ENCODE data around the gene DNAJB8.

DNAJB8 gene

DNA sequence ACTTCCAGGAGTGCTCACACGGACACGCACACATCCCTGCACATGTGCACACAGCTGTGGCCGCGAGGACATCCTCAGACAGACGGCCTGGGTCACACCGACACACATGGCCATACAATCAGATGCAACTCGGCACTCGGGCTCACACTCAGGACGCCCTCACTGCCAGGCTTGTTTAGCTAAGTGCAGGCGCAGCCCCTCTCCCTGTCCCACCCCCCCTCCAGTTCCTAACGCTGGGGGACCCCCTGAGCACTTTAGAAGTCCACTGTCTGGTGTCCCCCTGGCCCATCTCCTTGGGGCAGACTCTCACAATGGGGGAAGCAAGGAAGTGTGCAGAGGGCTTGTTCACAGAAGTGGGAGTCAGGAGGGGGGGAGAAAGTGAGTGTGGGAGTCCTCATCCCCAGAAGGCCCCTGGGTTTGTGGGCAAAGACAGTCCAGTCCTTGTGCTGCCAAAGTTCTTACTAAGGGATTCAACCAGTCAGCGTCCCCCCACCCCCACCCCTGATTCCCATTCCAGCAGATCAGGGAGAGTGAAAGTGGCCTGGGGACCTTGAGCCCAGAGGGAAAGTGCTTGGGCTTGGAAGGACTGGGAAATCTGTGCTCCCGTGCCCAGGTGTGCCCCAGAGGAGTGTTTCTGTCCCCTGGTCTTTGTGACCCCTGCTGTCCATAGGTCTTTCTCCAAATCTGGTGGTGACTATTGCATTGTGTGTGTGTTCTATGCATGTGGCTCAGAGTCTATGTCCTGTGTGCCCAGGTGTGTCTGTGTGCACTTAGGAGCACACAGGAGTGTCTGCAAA lies 27.1 kb upstream of the DNAJB8 start:
- no peak for DNase-seq

DNA sequence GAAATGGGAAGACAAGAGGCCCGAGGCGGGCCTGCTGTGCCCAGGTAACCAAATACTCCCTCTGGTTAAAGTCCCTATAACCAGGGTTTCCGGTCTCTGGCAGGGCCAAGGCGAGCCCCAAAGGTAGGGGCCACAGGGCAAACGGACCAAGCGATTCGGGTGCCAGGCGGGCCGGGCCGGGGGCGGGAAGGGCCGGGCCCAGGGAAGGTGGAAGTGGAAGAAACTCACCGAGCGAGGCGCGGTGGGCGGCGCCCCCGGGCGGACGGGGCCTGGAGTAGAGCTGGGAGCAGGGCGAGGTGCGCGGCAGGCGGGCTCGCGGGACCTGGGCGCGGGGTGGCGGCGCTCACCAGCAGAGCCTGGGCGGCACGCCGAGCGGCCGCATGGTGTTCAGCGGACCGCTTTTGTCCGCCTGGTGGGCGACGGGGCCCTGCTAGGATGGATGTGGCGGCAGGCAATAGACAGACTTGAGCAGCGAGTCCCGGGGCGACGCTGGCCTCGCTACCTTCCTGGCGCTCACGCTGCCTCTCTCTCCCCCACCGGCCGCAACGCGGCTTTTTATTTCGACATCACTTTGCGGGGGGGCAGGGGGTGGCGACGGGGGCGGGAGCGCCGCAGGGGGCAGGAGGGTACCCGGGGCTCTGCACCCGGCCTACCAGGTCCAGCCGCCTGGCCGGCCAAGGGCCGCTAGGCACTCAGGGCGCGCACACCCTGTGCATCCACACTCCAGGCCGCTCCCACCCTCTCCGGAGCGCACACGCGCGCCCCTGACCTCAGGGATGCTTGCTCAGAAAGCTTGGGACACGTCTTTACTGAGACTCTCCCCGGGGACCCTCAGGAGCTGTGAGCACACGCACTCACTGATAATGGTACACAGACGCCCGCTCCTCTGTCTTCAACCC lies 26.2 kb upstream of the DNAJB8 start, which contains the start of gene GATA2:
Gene GATA2, minus strand, starts transcription at position 531 of the 899 bp plus-strand sequence. CDS start 6,170 bp downstream, outside the sequence.
- peak; percentile 23 for DNase-seq

DNA sequence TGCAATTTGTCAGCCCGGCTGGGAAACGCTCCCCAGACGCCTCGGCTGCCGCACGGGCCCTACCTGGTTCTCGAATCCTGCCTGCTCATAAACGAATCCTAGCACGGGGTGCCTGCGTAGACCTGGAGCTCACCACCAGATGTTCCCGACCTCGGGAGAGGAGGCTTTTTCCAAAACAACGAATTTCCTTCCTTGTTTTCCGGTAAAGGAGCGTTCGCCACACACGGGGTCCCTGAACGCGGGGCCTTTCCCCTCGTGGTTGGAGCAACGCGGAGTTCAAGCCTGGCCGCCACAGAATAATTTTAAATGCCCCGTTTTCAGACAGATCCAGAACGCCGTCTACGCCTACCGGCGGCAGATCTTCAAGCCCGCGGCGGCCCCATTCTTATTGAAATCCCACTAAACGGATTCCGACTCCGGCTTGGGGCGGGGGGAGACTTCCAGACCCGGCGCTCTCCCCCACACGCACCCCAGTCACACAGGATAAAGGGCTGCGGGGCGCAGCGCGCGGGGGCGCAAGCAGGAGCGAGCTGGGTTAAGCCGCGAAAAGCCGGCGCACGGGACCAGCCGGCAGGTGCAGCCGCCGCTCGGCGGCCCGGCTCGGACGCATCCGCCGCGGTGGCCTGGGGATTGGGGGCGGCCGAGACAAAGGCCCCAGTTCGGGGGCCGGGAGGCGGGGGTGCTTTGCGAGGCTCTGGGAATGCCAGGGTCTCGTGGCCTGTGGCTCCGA lies 25.4 kb upstream of the DNAJB8 start:
- no peak for DNase-seq

DNA sequence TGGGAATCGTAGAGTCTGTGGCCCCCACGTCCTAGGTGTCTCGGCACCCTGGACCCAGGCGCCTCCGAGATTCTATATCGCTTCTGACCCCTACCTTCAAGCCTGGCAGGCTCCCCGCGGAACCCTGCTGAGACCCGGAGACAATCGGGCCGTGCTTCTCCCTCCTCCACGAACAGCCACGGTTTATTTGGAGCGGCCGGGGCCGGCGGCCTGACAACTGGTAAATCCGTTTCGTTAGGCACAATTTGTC lies 24.9 kb upstream of the DNAJB8 start:
- DNase-seq, result no peak

DNA sequence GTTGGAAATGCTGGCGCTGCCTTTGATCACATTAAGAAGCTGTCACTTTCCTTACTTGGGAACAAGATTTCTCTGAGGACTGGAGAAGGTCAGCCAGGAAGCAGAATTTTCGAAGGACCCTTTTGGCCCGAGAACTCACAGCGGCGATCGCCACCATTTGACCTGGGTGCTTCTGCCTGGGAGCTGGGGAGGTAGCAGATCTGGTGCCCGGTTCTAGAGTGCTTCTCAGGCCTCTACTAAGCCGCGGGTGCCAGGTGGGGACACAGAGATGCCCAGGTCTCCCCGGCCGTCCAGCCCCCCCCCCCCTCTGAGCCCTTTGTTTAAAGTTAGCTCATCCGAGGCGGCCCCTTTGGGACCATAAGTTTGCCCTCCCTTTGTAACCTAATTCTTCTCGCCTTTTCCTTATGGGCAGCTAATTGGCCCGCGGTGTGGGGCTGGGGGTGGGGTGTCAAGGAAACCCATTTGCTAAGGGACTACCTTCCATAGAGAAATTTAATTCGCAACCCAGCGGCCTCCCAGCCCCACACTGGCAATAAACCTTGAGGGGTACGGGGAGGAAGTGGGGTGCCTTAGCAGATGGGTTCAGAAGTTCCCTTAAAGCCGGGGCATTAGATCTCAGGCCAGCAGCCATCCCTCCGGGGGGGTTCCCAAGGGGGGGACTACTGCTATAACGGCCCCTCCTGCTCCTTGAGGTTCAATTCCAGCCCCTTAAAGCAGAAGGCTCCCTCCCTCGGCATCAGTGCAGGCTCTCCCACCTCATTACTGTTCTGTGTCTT lies 24.4 kb upstream of the DNAJB8 start:
- DNase-seq, result no peak

DNA sequence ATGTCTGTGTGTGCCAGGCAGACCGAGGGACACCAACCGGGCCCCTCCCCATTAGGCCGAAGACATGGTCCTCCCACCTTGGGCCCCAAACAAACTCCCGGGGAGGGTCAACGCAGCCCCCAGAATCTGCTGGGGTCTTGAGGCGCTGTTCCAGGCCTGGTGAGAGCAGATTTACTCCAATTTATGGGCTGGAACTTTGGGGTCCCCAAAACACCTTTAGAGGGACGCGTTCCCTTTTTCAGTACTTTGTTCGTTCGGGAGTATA lies 23.9 kb upstream of the DNAJB8 start:
- no peak for DNase-seq

DNA sequence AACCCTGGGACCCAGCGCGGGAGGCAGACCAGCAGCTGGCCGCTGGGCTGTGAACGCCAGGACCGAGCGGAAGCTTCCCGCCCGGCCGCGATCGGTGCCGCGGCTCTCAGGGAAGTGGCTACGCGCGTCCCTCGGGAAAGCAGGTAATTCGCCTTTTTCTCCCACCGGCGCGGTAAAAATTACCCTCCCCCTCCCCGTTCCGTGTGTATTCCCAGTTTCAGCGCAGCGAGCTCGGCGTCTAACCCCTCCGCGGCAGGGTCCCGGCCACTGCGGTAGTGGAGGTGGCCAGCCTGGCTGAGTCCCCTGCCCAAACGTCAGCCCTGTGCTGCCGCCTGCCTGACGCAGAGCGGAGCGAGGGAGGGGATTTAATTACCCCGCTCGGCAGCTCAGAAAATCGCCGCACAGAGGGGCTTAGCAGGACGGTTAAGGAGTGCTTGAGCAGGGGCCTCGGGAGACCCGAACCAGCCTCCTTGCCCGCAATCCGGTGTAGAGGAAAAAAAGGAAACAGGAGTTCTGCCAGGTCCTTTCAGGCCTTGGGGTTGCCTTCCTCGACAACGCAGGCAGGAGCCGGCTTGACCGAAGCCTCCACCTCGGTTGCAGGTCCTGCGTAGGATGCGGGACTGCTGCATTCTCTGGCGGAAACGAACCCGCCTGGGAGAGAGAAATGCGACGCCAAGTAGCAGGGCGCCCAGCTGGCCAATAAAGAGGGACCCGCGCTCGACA lies 23.4 kb upstream of the DNAJB8 start:
- peak; percentile 65 for DNase-seq

DNA sequence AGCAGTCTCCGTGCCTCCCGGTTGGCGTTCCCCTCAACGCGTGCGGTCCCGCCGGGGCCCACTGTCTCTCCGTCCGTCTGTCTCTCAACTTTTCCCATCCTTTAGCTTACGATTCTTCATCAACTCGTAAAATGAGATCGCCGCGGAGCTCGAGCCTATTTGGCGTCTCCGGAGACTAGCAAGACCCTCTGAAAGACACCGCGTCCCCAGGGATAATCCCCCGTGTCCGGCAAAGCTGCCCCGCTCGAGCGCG lies 22.9 kb upstream of the DNAJB8 start:
- no peak for DNase-seq

DNA sequence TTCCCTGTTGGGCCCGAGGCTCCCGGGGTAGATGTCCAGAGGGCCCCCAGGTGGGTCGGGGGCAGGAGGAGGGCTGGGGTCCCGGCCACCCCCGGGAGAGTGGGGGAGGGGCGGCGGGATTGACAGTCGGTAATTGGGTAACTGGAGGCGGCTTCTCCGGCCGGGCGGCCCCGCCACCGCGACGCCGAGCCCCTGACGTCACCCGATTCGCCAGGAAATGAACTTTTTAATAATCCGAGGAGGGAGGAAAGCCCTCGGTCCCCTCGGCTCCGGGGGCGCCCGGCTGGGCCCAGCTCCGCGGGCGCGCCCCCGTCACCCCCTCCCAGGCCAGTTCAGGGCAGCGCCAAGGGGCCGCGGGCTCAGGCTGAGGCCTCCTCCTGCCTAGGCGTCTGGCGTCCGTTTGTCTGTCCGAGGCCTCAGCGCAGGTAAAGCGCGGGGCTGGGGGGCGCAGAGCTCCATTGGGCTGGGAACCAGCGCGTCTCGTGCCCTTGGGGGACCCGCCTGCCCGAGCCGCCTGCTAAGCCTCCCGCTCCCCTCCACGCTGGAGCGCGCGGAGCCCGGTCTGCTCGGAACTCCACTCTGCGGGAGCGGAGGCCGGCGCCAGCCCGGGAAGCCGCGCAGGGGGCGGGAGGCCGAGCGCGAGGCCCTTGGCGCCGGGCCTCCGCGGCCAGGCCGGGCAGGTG lies 22.4 kb upstream of the DNAJB8 start:
- peak; percentile 75 for DNase-seq

DNA sequence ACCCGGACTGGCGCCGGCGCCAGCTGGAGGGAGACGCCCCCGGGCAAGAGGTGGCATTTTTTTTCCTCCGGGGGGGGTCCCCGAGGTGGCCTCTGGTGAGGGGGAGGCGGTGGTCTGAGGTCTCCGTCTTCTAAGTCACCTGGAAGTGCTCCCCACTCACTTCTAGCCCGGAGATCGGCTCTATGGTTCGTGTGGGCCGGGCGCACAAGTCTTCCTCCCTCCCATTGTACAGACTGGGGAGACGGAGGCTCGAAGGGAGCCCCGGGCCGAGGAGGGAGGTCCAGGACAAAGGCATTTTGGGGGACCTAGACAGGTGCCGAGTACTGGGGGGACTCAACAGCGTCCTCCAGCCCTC lies 21.9 kb upstream of the DNAJB8 start:
- DNase-seq, result peak; percentile 63

DNA sequence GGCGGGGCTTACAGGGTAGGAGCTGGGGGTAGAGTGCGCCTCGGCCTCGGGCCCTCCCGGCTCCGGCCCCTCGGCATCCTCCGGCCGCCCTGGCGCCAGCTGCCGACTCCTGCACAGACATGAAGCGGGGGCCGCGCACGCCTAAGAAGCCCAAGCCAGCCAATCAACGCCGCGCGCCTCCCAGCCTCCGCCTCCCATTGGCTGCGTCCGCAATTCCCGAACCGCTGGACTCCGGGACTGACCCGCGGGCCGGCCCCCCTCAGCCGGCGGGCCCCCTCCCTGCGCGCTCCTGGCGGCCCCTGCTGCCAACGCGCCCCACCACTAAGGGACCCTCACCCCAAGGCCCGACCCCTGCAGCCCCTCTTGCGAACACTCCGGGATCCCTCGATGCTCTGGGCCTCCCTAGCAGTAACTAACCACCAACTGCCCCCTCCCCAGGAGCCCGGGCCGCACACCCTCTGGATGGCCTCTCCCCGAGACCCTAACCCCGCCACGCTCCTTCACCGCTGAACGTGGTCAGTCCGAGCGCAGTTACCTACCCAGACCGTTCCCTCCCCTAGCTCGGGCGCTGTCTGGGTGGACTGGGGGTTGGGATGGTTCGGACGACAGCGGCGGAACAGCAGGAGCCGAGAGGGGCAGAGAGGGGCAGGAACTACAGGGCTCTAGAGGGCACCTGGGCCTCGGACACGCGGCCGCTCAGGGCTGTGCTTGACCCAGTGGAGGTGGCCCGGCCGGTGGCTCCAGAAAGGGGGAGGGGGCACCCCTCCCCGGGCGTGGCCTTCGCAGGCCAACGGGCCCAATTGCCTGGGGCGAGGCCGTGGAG lies 21.3 kb upstream of the DNAJB8 start:
- DNase-seq, result peak; percentile 89

DNA sequence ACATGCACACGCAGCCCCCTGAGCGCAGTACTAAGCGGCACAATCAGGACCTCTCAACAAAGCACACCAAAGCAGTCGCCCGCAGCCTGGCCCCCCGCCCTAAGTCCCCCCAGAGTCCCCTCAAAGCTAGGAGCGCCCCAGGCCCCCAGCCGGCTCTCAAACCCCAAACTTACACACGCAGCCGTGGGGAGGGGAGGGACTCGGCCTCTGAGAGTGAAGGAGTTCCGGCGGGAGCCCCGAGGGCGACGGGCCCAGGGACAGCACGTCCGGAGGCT lies 20.8 kb upstream of the DNAJB8 start:
- no peak for DNase-seq

DNA sequence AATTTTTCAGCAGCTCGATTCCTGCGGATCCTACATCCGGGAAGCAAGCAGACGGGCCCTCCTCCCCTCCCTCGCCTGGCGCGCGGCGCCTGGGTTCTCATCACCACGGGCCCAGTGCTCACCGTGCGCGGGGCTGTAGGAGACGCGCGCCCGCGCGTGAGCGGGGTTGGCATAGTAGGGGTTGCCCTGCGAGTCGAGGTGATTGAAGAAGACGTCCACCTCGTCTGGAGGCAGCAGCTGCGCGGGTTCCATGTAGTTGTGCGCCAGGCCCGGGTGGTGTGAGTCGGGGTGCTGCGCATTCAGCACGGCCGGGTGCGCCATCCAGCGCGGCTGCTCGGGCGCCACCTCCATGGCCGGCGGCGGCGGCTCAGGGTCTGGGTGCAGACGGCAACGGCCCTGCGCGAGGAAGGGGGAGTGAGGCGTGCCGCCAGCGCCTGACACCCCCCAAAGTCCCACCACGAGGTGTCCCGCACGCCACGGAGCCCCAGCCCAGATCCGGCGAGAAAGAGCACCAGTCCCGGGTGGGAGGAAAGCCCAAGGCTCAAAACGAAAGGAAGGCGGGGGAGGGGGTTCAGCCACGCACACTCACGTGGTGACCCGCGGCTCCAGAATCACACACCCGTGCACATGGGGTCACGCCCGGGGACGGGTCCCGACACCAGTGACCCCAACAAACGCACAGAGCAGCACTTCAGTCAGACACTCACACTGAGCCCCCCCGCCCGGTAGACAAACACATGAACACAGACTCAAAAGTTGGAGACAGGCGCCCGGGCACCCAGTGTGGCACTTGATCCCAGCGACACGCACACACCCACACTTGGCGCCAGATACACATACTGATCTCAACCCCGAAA lies 20.2 kb upstream of the DNAJB8 start:
- peak; percentile 64 for DNase-seq

DNA sequence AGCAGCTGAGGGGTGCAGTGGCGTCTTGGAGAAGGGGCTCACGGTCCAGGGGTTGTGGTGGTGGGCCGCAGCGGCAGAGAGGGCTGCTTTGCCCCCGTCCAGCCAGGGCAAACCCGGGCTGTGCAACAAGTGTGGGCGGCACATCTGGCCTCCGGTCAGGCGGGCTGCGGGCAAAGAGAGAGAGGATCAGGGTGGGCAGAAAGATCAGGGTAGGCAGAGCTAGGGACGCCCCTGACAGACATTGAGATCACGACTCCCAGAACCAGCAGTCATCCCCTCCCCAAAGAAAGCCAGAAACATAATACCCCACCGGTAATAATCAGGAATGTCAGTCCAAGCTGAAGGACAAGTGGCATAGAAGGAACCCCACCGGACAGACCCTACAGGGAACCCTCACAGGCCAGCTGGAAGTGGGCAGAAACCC lies 19.5 kb upstream of the DNAJB8 start:
- no peak for DNase-seq

DNA sequence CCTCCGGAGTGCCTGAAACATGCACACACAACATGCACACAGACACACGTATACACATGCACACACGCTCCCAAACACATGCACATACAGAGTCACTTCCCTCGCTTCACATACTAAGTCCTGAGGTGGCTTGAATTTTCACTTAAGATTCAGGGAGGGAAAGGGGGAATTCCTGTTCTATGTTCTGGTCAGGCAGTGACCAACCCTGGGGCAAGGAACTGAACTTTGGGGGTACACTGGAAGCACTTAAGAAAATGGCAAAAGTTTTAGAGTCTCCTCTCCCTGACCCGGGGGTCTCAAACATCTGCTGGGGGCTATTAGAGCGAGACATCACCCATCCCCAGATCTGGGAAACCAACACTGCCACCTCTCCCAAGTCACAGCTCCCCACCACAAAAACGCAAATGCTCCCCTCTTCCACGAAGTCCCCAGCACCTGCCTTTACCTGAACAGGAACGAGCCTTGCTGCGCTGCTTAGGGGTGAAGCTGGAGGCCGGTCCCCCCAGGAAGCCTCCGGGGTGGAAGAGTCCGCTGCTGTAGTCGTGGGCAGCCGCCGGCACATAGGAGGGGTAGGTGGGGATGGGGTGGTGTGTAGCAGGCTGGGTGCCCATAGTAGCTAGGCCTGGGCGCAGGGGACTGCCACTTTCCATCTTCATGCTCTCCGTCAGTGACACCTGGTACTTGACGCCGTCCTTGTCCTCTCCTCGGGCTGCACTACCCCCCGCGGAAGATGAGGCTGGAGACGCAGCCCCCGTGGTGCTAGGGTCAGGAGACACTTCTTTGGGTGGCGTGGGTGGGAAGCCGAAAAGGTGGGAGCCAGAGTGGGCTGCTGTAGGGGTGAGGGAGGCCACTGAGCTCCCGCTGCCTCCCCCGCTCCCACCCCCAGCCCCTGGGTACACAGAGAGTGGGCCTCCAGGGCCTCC lies 18.9 kb upstream of the DNAJB8 start:
- DNase-seq, result no peak

DNA sequence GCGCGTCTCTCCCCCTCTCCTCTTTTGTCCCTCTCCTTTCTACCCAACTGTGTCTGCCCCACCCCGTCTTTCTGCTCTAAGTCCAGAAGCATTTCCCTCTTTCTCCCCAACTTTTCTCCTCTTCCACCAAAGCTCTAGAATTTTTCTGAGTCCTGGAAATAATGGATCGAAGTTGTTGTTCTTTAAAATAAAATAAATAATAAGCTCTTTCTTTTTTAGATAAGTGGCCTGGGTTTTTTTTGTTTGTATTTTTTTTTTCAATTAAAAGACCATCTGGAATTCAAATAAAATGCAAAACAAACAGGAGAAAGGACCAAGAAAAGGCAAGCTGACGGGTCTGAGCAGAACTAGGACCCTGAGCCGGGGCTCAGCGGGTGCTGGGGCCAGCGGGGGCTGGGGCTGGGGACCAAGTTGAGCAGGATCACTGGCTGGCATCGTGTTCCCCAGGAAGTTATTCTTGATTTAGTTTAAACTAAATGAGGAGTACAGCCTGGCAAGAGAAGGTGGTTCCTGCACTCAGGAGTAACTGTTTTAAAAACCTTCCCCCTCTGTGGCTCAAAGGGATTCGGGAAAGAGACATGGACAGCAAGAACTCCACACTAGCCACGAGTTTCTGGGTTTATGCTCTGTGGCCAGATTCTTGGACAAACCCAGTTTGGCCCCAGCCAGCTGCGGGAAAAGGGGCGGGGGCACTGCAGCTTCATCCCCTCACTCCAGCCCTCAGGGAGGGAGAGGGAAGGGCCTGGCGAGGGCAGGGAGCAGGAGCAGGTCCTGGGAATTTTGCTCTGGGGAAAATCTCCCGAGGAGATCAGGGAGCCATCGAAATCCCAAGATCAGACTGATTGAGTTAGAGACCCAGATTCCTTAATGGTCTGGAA lies 18.0 kb upstream of the DNAJB8 start:
- no peak for DNase-seq

DNA sequence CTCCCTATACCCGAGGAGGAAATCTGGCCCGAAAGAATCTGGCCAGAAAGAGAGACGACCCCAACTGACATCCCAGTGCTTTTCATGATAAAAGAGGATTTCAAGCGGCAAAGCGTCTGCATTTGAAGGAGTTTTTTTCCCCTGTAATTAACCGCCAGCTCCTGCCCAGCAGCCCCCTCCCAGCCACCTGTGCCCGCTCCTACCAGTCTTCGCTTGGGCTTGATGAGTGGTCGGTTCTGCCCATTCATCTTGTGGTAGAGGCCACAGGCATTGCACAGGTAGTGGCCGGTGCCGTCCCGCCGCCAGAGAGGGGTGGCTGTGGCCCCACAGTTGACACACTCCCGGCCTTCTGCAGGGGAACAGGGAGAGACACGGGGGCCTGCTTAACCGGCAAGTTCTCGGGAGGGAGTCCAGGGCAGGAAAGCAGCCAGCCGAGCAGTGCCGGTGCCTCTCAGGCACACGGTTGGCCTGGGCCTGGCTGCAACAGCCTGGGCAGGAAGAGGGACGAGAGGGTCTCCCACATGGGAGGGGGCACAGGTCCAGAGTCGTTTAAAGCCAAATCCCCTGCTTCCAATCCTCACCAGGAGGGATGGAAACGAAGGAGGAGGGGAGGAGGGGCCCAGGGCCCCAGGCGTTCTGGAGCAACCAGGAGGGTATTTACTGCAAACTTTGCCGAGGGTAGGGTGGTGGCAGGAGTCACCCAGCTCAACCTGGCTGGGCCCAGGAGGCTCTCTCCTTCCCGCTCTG lies 17.1 kb upstream of the DNAJB8 start:
- DNase-seq, result no peak

All from NCI-H1105 treated with DMSO at 0.1 percent for 48 hours (cell line).